ENCODE data around the gene GARS1. TPM values are rescaled to one million over a fixed set of nuclear protein-coding genes. Genes with fewer than 3 reads are reported as not detected.
"Not testable (repeated sequence)": the region's sequence is repeated elsewhere in the genome, so short reads cannot be mapped to it uniquely, and the experiment has no call there.

Gene GARS1
- total RNA-seq, 1 donor from 2014 or later: 154 TPM

- DNase-seq (ENCODE audit: low read depth): no peak
- no peak overlapping the region for H3K4me3 ChIP-seq (ENCODE audit: low read depth, low read length)
- no peak for TF ChIP-seq CTCF (conservative IDR thresholded peaks at IDR 0.05; ENCODE audit: low read depth, low read length)
These were observed 40.0 kb downstream of the GARS1 start for GRCh38 chr7:30634634-30635201.

DNA sequence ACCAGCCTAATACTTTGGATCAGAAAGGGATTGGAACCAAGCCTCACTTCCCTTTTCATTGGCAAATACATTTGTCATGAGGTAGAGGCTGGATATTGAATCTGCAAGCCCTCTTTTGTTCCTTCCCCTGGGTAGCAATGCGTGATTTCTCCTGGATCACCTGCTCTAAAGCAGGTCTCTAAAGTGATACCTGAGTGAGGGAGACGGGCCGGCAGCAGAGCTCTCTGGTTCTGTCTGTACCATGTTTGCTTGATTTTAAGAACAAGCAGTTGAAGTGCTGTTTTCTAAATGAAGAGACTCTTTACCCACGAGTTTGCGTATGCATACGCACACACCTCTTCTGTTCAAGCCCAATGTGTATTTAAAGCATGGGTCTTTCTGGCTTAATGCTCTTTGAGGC is 41.1 kb downstream of the GARS1 start:
- no peak for TF ChIP-seq CTCF (conservative IDR thresholded peaks at IDR 0.05; ENCODE audit: low read depth, low read length)
- no peak overlapping the region for H3K4me3 ChIP-seq (ENCODE audit: low read depth, low read length)
- no peak for DNase-seq (ENCODE audit: low read depth)

GRCh38 chr7:30642322-30642721 is 47.6 kb downstream of the GARS1 start:
- not testable (repeated sequence) for DNase-seq (ENCODE audit: low read depth); H3K4me3 ChIP-seq (ENCODE audit: low read depth, low read length)

DNA sequence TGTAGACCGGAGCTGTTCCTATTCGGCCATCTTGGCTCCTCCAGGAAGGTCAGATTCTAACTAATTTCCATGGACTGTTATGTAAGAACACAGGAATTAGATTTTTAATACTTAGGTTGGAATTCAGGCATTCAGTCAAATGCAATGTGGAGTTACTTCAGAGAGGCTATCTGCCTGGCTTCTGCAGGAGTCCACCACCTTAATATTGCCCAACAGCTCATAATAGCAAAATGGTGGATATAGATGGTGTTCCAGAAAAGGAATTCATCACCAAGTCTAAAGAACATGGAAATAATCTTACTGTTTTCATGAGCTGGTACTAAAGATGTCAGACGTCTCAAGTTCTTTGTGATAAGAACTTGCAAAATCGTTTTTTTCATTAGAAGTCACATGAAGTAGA is 48.1 kb downstream of the GARS1 start:
- H3K4me3 ChIP-seq (ENCODE audit: low read depth, low read length): no peak overlapping the region
- DNase-seq (ENCODE audit: low read depth): no peak
- no peak for TF ChIP-seq CTCF (conservative IDR thresholded peaks at IDR 0.05; ENCODE audit: low read depth, low read length)

GRCh38 chr7:30644286-30644955 is 49.7 kb downstream of the GARS1 start:
- TF ChIP-seq CTCF (conservative IDR thresholded peaks at IDR 0.05; ENCODE audit: low read depth, low read length): no peak
- no peak overlapping the region for H3K4me3 ChIP-seq (ENCODE audit: low read depth, low read length)
- DNase-seq (ENCODE audit: low read depth): no peak

GRCh38 chr7:30645661-30646060 is 51.0 kb downstream of the GARS1 start:
- TF ChIP-seq CTCF (conservative IDR thresholded peaks at IDR 0.05; ENCODE audit: low read depth, low read length): no peak
- H3K4me3 ChIP-seq (ENCODE audit: low read depth, low read length): no peak overlapping the region
- DNase-seq (ENCODE audit: low read depth): no peak

DNA sequence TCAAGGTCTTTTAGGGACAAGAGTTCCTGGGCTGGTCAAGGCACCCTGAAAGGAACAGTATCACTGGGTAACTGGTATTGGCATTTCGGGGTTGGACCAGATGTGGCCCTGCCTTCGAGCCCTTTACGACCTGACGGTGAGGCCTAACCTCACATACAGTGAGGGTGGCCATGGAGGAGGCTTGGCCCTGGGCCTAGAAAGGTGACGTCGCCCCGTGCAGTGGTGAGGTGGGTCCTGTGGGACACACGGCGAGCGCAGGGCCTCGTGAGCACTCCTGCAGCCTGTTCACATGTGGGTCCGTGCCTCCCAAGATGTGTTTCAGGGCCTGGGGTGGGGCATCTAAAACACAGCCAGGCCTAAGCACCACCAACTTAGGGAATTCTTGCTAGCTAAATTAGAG is 51.5 kb downstream of the GARS1 start:
- no peak for TF ChIP-seq CTCF (conservative IDR thresholded peaks at IDR 0.05; ENCODE audit: low read depth, low read length)
- DNase-seq (ENCODE audit: low read depth): no peak
- no peak overlapping the region for H3K4me3 ChIP-seq (ENCODE audit: low read depth, low read length)
